GM19099 (cell line): ENCODE data around the gene ZSCAN2.

Experiments used
- POLR2A ChIP-seq: IDR thresholded peaks from 3 replicates; pipeline ENCODE4 v1.6.1; 2011; ENCODE audit warnings: low read depth; ENCODE audit not compliant: insufficient read length; ENCODE audit errors: extremely low read depth

The ZSCAN2 gene

GRCh38 chr15:84600687-84601554 is at the start of gene ZSCAN2:
TSS of gene ZSCAN2 (plus strand) at chr15:84601009. CDS start at chr15:84603928, 2,919 bp downstream.
- TF ChIP-seq POLR2A = peak; percentile 46

- TF ChIP-seq POLR2A = no peak
Observed at GRCh38 chr15:84552896-84553295, 47.9 kb upstream of the ZSCAN2 start.

GRCh38 chr15:84570164-84570735 is 30.6 kb upstream of the ZSCAN2 start:
- no peak for TF ChIP-seq POLR2A

- TF ChIP-seq POLR2A = no peak
Observed at GRCh38 chr15:84572231-84572630, 28.6 kb upstream of the ZSCAN2 start.

- no peak for TF ChIP-seq POLR2A
Observed at GRCh38 chr15:84575493-84575892, 25.3 kb upstream of the ZSCAN2 start.

- TF ChIP-seq POLR2A = no peak
Observed at GRCh38 chr15:84582583-84583157, 18.1 kb upstream of the ZSCAN2 start.

GRCh38 chr15:84586696-84587095 is 14.1 kb upstream of the ZSCAN2 start:
- TF ChIP-seq POLR2A = no peak

- TF ChIP-seq POLR2A = no peak
Observed at GRCh38 chr15:84588053-84588874, 12.5 kb upstream of the ZSCAN2 start.

GRCh38 chr15:84590406-84590805 is 10.4 kb upstream of the ZSCAN2 start:
- TF ChIP-seq POLR2A = no peak

GRCh38 chr15:84591815-84592214 is 9.0 kb upstream of the ZSCAN2 start:
- no peak for TF ChIP-seq POLR2A

GRCh38 chr15:84594617-84595290 is 6.1 kb upstream of the ZSCAN2 start:
- TF ChIP-seq POLR2A = no peak

- TF ChIP-seq POLR2A = no peak
Observed at GRCh38 chr15:84595660-84596059, 5.1 kb upstream of the ZSCAN2 start.

GRCh38 chr15:84597296-84597695 is 3.5 kb upstream of the ZSCAN2 start:
- no peak for TF ChIP-seq POLR2A

GRCh38 chr15:84598250-84598649 is 2.6 kb upstream of the ZSCAN2 start:
- no peak for TF ChIP-seq POLR2A
